ENCODE data around the gene CEP68. TPM values are rescaled to one million over a fixed set of nuclear protein-coding genes. Genes with fewer than 3 reads are reported as not detected.

The CEP68 gene
- total RNA-seq, 1 donor from 2014 or later = 23.0 TPM

DNA sequence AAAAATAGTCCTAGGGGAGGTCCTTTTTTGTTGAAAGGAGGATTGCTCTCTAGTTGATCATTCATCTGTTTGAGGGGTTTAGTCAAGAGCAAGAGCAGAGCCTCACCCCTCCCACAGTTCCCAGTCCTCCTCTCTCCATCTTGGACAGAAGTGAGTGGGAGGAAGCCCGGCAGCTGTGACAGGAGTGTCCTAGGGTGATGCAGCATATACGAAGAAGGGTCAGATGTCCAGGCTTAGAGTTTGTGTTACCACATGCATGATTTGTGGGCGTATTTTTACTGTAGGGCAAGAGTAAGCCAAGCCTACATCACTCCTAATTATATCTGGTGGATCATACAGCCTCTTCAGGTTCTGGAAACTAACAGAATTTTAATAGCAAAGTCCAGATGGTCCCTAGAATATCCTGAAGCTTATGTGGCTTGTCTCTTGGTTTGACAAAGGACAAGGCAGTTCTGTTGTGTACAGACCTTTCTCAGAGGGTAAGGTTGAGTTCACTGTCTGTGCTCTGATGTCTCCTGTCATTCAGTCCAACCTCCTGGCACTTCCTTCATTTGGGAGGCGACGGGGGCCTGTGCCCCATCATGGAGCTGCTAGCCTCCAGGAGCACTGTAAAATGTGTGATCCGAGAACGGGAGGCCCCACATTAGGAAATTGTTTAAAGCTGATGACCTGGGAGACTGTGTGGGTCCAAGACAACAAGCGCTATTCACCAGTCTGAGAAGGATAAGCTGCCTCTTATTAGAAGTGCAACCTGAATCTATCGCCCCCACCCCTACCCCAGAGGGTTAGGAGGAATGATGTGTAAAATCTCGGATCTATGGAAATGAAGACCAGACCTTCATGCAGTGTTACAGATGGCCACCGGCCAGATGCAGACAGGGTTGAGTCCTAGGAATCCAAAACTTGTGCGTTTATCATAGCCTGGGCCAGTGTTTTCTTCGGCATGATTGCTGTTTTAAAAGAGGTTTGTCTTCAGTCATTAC is 6.9 kb downstream of the CEP68 start:
- Mint-ChIP-seq H3K9me3 (no peaks in the 10 kb centered on the region), H3K36me3 (no peaks in the 10 kb centered on the region), H3K27me3 (ENCODE audit: low read depth) (no peaks in the 10 kb centered on the region), H3K4me1 (peaks cover 24% of the 10 kb centered on the region), H3K27ac (no peak overlapping the region), H3K4me3 (no peak overlapping the region)
- no peak for DNase-seq (ENCODE audit: low spot score in 2 of 2, unreplicated experiment in 2 of 2)
- TF ChIP-seq, protein P1, sequence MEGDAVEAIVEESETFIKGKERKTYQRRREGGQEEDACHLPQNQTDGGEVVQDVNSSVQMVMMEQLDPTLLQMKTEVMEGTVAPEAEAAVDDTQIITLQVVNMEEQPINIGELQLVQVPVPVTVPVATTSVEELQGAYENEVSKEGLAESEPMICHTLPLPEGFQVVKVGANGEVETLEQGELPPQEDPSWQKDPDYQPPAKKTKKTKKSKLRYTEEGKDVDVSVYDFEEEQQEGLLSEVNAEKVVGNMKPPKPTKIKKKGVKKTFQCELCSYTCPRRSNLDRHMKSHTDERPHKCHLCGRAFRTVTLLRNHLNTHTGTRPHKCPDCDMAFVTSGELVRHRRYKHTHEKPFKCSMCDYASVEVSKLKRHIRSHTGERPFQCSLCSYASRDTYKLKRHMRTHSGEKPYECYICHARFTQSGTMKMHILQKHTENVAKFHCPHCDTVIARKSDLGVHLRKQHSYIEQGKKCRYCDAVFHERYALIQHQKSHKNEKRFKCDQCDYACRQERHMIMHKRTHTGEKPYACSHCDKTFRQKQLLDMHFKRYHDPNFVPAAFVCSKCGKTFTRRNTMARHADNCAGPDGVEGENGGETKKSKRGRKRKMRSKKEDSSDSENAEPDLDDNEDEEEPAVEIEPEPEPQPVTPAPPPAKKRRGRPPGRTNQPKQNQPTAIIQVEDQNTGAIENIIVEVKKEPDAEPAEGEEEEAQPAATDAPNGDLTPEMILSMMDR (IDR thresholded peaks at IDR 0.05; ENCODE audit: unreplicated experiment) = no peak

DNA sequence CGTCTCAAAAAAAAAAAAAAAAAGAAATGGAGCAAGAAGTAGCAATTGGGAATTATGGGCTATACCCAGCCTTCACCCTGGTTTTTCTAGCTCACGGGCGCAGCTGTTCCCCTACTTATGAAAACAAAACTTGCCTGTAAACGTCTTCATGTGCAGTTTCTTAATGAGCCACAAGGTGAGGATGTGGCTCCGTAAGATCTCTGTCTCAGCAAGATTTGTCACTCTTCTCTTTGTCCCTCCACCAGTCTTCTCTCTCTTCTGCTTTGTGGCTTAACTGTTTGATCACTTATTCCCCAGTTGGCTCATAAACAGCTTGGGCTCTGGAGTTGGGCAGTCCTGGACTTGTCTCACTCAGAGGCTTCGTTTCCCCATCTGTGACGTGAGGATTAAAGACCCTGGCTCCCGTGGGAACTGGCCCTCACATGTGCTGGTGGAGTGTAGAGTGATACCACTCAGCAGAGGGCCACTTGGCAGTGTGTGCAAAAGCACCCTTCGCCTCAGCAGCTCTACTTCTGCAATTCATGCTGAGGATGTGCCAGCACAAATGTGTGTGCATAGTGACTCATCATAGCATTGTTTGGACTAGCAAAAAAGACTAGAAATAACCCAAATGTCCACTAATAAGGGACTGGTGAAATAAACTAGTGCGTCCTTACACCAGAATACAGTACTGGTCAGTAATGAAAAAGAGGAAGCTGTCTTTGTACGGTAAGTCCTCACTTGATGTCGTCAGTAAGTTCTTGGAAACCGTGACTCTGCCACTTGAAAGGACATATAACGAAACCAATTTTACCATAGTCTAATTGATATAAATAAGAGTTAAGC is 8.7 kb downstream of the CEP68 start:
- TF ChIP-seq, protein P1 (IDR thresholded peaks at IDR 0.05; ENCODE audit: unreplicated experiment) = peak; percentile 64
- Mint-ChIP-seq H3K27ac (no peak overlapping the region), H3K27me3 (ENCODE audit: low read depth) (no peaks in the 10 kb centered on the region), H3K4me1 (peaks cover 15% of the 10 kb centered on the region), H3K9me3 (no peaks in the 10 kb centered on the region), H3K36me3 (no peaks in the 10 kb centered on the region), H3K4me3 (no peak overlapping the region)
- no peak for DNase-seq (ENCODE audit: low spot score in 2 of 2, unreplicated experiment in 2 of 2)

DNA sequence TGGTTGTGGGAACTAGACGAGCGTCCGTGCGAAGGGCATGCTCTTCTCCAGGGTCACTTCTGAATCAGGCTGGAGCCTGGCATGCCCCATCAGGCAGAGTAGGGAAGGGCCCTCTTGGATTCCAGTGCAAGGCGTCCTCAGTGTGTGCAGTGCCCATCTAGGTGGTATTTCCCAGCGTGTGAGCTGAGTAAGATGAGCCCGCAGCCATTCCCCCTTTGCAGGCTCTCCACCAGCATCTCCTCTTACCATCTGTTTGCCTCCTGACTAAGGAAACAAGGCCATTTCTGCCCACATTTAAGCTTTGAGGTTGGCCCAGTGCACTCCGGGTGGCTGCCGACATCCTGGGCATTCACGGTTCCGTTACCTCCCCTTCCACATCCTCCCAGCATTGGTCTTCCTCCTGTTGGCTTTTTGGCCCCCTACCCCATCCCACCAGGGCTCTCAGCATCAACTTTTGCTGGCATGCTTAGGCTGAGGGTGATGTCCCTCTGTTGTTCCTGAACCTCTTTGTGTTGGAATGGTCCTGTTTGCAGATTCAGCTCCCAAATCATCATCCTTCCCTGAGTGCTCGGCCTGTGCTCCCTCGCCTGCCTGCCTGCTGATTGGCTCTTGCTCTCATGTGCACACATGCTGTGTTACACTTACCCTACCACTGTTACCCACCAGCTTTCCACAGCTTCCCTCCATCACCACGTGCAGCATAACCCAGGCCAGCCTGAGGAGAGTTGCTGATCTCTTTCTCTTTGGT is 11.8 kb downstream of the CEP68 start:
- Mint-ChIP-seq H3K36me3 (peaks cover 9% of the 10 kb centered on the region), H3K4me3 (no peak overlapping the region), H3K9me3 (no peaks in the 10 kb centered on the region), H3K27ac (no peak overlapping the region), H3K4me1 (peaks cover 23% of the 10 kb centered on the region), H3K27me3 (ENCODE audit: low read depth) (no peaks in the 10 kb centered on the region)
- peak in 1 of 2 experiments; percentile 35 for DNase-seq (ENCODE audit: low spot score in 2 of 2, unreplicated experiment in 2 of 2)
- TF ChIP-seq, protein P1 (IDR thresholded peaks at IDR 0.05; ENCODE audit: unreplicated experiment) = no peak

DNA sequence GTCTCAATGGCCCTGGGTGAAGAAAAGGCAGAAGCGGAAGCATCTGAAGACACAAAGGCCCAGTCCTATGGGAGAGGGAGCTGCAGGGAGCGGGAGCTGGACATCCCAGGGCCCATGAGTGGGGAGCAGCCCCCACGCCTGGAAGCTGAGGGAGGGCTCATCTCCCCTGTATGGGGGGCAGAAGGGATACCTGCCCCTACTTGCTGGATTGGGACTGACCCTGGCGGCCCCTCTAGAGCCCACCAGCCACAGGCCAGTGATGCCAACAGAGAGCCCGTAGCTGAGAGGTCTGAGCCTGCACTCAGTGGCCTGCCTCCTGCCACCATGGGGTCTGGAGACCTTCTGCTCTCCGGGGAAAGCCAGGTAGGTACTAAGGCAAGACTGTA is 13.2 kb downstream of the CEP68 start:
- no peak overlapping the region for H3K27ac Mint-ChIP-seq
- H3K27me3 Mint-ChIP-seq (ENCODE audit: low read depth) = no peaks in the 10 kb centered on the region
- H3K36me3 Mint-ChIP-seq = peaks cover 13% of the 10 kb centered on the region
- H3K4me3 Mint-ChIP-seq = no peak overlapping the region
- DNase-seq (ENCODE audit: low spot score in 2 of 2, unreplicated experiment in 2 of 2) = no peak
- TF ChIP-seq, protein P1 (IDR thresholded peaks at IDR 0.05; ENCODE audit: unreplicated experiment) = no peak
- peaks cover 16% of the 10 kb centered on the region for H3K4me1 Mint-ChIP-seq
- no peaks in the 10 kb centered on the region for H3K9me3 Mint-ChIP-seq

DNA sequence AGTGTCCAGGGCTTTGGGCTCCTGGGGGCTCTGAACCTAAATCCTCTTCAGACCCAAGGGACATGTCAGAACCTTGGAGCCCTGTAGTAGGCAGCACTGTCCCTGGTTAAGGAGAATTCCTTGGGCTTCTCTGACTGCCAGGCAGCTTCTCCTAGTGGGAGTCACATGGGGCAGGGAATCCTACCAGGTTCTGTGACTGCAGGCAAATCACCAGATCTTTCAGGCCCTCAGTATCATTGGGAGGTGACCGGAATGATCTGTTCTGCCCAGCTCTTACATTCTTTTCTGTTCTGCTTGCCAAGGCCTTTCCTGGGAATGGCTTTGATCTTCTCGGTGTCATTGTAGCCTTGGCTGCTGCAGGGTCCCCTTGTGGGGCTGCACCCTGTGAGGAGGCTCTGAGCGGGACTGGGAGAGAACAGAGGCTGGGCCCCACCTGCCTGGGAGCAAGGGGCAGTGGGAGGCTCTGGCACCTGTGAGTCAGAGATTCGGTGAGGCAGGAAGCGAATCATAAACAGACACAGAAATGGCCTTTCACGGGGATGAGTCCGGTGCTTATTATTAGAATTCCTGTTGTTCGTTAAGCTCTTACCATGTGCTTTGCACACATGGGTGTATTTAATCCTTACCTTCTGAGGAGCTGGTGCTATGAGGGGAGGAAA is 14.1 kb downstream of the CEP68 start:
- H3K4me3 Mint-ChIP-seq = no peak overlapping the region
- H3K27ac Mint-ChIP-seq = peak overlapping the region; percentile 77
- peak in 1 of 2 experiments; percentile 24 for DNase-seq (ENCODE audit: low spot score in 2 of 2, unreplicated experiment in 2 of 2)
- H3K36me3 Mint-ChIP-seq = peaks cover 13% of the 10 kb centered on the region
- TF ChIP-seq, protein P1 (IDR thresholded peaks at IDR 0.05; ENCODE audit: unreplicated experiment) = no peak
- H3K27me3 Mint-ChIP-seq (ENCODE audit: low read depth) = no peaks in the 10 kb centered on the region
- H3K9me3 Mint-ChIP-seq = no peaks in the 10 kb centered on the region
- peaks cover 12% of the 10 kb centered on the region for H3K4me1 Mint-ChIP-seq

Data from mesothelial cell of epicardium (in vitro differentiated cells).